Cardiac fibroblast (primary cell): ENCODE measurements around the gene UBE2J2.

ENCODE experiments used
- DNase-seq, 2 donors: peaks; one replicate each; pipeline versions ENCODE4 v3.0.0 to v3.0.0-alpha.2; 2010; ENCODE audit warnings: low read depth in 2 of 2
- H3K4me3 ChIP-seq, 2 donors: replicated peaks in 1 of 2; 1 replicate in 1 of 2; 2 replicates in 1 of 2; pipeline ENCODE4 v1.5.1; 2011; ENCODE audit warnings: low read depth in 2 of 2, low read length in 2 of 2, mild to moderate bottlenecking in 2 of 2, moderate library complexity in 1 of 2
- CTCF ChIP-seq: IDR thresholded peaks from one replicate; pipeline ENCODE4 v1.5.1; 2011; ENCODE audit warnings: low read depth, mild to moderate bottlenecking, low read length, inconsistent platforms

UBE2J2 gene

GRCh38 chr1:1243266-1243660, 30.4 kb downstream of the UBE2J2 start:
- H3K4me3 ChIP-seq: no peak overlapping the region
- TF ChIP-seq CTCF: no peak
- no peak for DNase-seq

- TF ChIP-seq CTCF: no peak
- H3K4me3 ChIP-seq: no peak overlapping the region
- DNase-seq: no peak
Observed at GRCh38 chr1:1242461-1243265, 31.0 kb downstream of the UBE2J2 start.

GRCh38 chr1:1241588-1242219, 31.9 kb downstream of the UBE2J2 start:
- no peak overlapping the region for H3K4me3 ChIP-seq
- DNase-seq: no peak
- TF ChIP-seq CTCF: no peak

- no peak overlapping the region for H3K4me3 ChIP-seq
- no peak for DNase-seq
- TF ChIP-seq CTCF: no peak
Observed at GRCh38 chr1:1240822-1241587, 32.6 kb downstream of the UBE2J2 start.

GRCh38 chr1:1240348-1240732, 33.3 kb downstream of the UBE2J2 start:
- no peak for DNase-seq
- no peak for TF ChIP-seq CTCF
- H3K4me3 ChIP-seq: no peak overlapping the region

GRCh38 chr1:1239614-1240347, 33.9 kb downstream of the UBE2J2 start:
- H3K4me3 ChIP-seq: no peak overlapping the region
- no peak for DNase-seq
- no peak for TF ChIP-seq CTCF
